Measurements from ENCODE around the gene SLC6A16.

The SLC6A16 gene

GRCh38 chr19:49361438-49362047 is 36.6 kb upstream of the SLC6A16 start:
- TF ChIP-seq POLR2AphosphoS5 (IDR thresholded peaks at IDR 0.05; ENCODE audit: low read depth, low read length) (no peak), SPI1 (IDR thresholded peaks at IDR 0.05; ENCODE audit: low read depth, low read length) (no peak), PAX5 (IDR thresholded peaks at IDR 0.05; ENCODE audit: insufficient read depth, low read length, severe bottlenecking) (no peak), TAF1 (IDR thresholded peaks at IDR 0.05; ENCODE audit: low read depth, low read length) (no peak), POU2F2 (IDR thresholded peaks at IDR 0.05; ENCODE audit: low read depth, low read length) (no peak), POLR2A (IDR thresholded peaks at IDR 0.05; ENCODE audit: low read depth, low read length) (no peak)
- DNase-seq (ENCODE audit: insufficient read length, low spot score), result no peak
- FAIRE-seq, result no peak

GRCh38 chr19:49359851-49360820 is 35.1 kb upstream of the SLC6A16 start:
- no peak for FAIRE-seq
- DNase-seq (ENCODE audit: insufficient read length, low spot score), result no peak
- TF ChIP-seq POLR2A (IDR thresholded peaks at IDR 0.05; ENCODE audit: low read depth, low read length), result no peak
- TF ChIP-seq POU2F2 (IDR thresholded peaks at IDR 0.05; ENCODE audit: low read depth, low read length), result no peak
- no peak for TF ChIP-seq SPI1 (IDR thresholded peaks at IDR 0.05; ENCODE audit: low read depth, low read length)
- no peak for TF ChIP-seq PAX5 (IDR thresholded peaks at IDR 0.05; ENCODE audit: insufficient read depth, low read length, severe bottlenecking)
- TF ChIP-seq POLR2AphosphoS5 (IDR thresholded peaks at IDR 0.05; ENCODE audit: low read depth, low read length), result no peak
- no peak for TF ChIP-seq TAF1 (IDR thresholded peaks at IDR 0.05; ENCODE audit: low read depth, low read length)

- FAIRE-seq, result peak; percentile 76
- TF ChIP-seq SPI1 (IDR thresholded peaks at IDR 0.05; ENCODE audit: low read depth, low read length) (no peak), POLR2A (IDR thresholded peaks at IDR 0.05; ENCODE audit: low read depth, low read length) (no peak), POU2F2 (IDR thresholded peaks at IDR 0.05; ENCODE audit: low read depth, low read length) (no peak), TAF1 (IDR thresholded peaks at IDR 0.05; ENCODE audit: low read depth, low read length) (no peak), PAX5 (IDR thresholded peaks at IDR 0.05; ENCODE audit: insufficient read depth, low read length, severe bottlenecking) (no peak), POLR2AphosphoS5 (IDR thresholded peaks at IDR 0.05; ENCODE audit: low read depth, low read length) (no peak)
- no peak for DNase-seq (ENCODE audit: insufficient read length, low spot score)
These were observed 32.2 kb upstream of the SLC6A16 start for GRCh38 chr19:49357186-49357585.

- no peak for TF ChIP-seq POU2F2 (IDR thresholded peaks at IDR 0.05; ENCODE audit: low read depth, low read length)
- TF ChIP-seq POLR2A (IDR thresholded peaks at IDR 0.05; ENCODE audit: low read depth, low read length), result no peak
- TF ChIP-seq SPI1 (IDR thresholded peaks at IDR 0.05; ENCODE audit: low read depth, low read length), result no peak
- TF ChIP-seq POLR2AphosphoS5 (IDR thresholded peaks at IDR 0.05; ENCODE audit: low read depth, low read length), result no peak
- DNase-seq (ENCODE audit: insufficient read length, low spot score), result no peak
- no peak for FAIRE-seq
These were observed 31.4 kb upstream of the SLC6A16 start for GRCh38 chr19:49356382-49356781.

- no peak for DNase-seq (ENCODE audit: insufficient read length, low spot score)
- TF ChIP-seq TAF1 (IDR thresholded peaks at IDR 0.05; ENCODE audit: low read depth, low read length), result no peak
- TF ChIP-seq PAX5 (IDR thresholded peaks at IDR 0.05; ENCODE audit: insufficient read depth, low read length, severe bottlenecking), result no peak
- no peak for TF ChIP-seq POLR2AphosphoS5 (IDR thresholded peaks at IDR 0.05; ENCODE audit: low read depth, low read length)
- no peak for TF ChIP-seq POLR2A (IDR thresholded peaks at IDR 0.05; ENCODE audit: low read depth, low read length)
- TF ChIP-seq SPI1 (IDR thresholded peaks at IDR 0.05; ENCODE audit: low read depth, low read length), result no peak
- no peak for TF ChIP-seq POU2F2 (IDR thresholded peaks at IDR 0.05; ENCODE audit: low read depth, low read length)
These were observed 30.9 kb upstream of the SLC6A16 start for GRCh38 chr19:49355909-49356353.

GRCh38 chr19:49349567-49349966 is 24.6 kb upstream of the SLC6A16 start:
- no peak for FAIRE-seq

More at GRCh38 chr19:49355909-49356353, 30.9 kb upstream of the SLC6A16 start:
- FAIRE-seq, result no peak

GRCh38 chr19:49348305-49349189 is 23.6 kb upstream of the SLC6A16 start:
- FAIRE-seq (no peak), DNase-seq (ENCODE audit: insufficient read length, low spot score) (no peak)
- TF ChIP-seq TAF1 (IDR thresholded peaks at IDR 0.05; ENCODE audit: low read depth, low read length), result no peak
- TF ChIP-seq POLR2A (IDR thresholded peaks at IDR 0.05; ENCODE audit: low read depth, low read length), result no peak
- TF ChIP-seq PAX5 (IDR thresholded peaks at IDR 0.05; ENCODE audit: insufficient read depth, low read length, severe bottlenecking), result no peak
- TF ChIP-seq SPI1 (IDR thresholded peaks at IDR 0.05; ENCODE audit: low read depth, low read length), result no peak
- no peak for TF ChIP-seq POU2F2 (IDR thresholded peaks at IDR 0.05; ENCODE audit: low read depth, low read length)
- TF ChIP-seq POLR2AphosphoS5 (IDR thresholded peaks at IDR 0.05; ENCODE audit: low read depth, low read length), result no peak

More at GRCh38 chr19:49349567-49349966, 24.6 kb upstream of the SLC6A16 start:
- TF ChIP-seq SPI1 (IDR thresholded peaks at IDR 0.05; ENCODE audit: low read depth, low read length) (no peak), PAX5 (IDR thresholded peaks at IDR 0.05; ENCODE audit: insufficient read depth, low read length, severe bottlenecking) (no peak), POLR2A (IDR thresholded peaks at IDR 0.05; ENCODE audit: low read depth, low read length) (no peak), TAF1 (IDR thresholded peaks at IDR 0.05; ENCODE audit: low read depth, low read length) (no peak), POU2F2 (IDR thresholded peaks at IDR 0.05; ENCODE audit: low read depth, low read length) (no peak), POLR2AphosphoS5 (IDR thresholded peaks at IDR 0.05; ENCODE audit: low read depth, low read length) (no peak)
- DNase-seq (ENCODE audit: insufficient read length, low spot score), result no peak

GRCh38 chr19:49347835-49348234 is 22.8 kb upstream of the SLC6A16 start:
- TF ChIP-seq POU2F2 (IDR thresholded peaks at IDR 0.05; ENCODE audit: low read depth, low read length) (no peak), POLR2AphosphoS5 (IDR thresholded peaks at IDR 0.05; ENCODE audit: low read depth, low read length) (no peak), PAX5 (IDR thresholded peaks at IDR 0.05; ENCODE audit: insufficient read depth, low read length, severe bottlenecking) (no peak), SPI1 (IDR thresholded peaks at IDR 0.05; ENCODE audit: low read depth, low read length) (no peak), POLR2A (IDR thresholded peaks at IDR 0.05; ENCODE audit: low read depth, low read length) (no peak), TAF1 (IDR thresholded peaks at IDR 0.05; ENCODE audit: low read depth, low read length) (no peak)
- DNase-seq (ENCODE audit: insufficient read length, low spot score) (no peak), FAIRE-seq (peak; percentile 80)
